Fibroblast of mammary gland (primary cell): ENCODE data around the gene HERC2.

Experiments used
- DNase-seq: peaks from one replicate; pipeline ENCODE4 v3.0.0-alpha.2; 2010; ENCODE audit warnings: low read depth
- H3K4me3 ChIP-seq: 2 replicates; pipeline ENCODE4 v1.5.1; 2011; ENCODE audit warnings: low read depth, mild to moderate bottlenecking, low read length, moderate library complexity; ENCODE audit not compliant: control insufficient read depth
- CTCF ChIP-seq: conservative IDR thresholded peaks from 2 replicates; pipeline ENCODE4 v1.5.1; 2011; ENCODE audit warnings: low read depth, low read length, inconsistent platforms; ENCODE audit not compliant: control insufficient read depth, insufficient read depth

HERC2 gene

DNA sequence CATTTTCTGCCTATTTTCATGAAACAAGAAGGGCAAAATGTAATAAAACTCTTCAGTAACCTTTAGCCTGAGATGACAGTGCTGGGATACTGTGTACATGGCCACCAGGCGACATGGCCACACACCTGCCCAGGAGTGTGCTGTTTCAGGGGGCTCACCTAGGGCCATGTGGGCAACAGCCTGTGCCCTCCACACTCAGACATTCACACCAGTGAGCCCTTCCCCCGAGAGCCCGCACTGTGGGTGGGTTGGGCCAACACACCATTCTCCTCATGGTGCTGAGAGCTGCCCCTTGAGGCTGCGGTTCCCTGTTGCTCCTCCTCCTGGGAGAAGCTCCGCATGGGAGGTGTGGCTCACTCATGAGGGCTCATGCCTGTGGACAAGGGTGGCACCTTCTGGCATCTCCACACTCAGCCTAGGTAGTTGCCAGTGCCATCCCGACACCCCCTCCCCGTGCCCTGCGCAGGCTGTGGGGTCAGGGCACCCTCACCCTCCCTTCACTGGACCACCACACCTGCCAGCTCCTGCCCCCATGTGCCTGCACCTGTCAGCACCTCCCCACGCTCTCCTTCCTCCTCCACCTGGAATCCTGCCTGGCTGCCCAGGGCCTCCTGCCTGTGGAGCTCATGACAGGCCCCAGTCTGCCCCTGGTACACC lies 242.5 kb downstream of the HERC2 start:
- no peak for TF ChIP-seq CTCF
- DNase-seq = no peak
- H3K4me3 ChIP-seq = no peak overlapping the region

DNA sequence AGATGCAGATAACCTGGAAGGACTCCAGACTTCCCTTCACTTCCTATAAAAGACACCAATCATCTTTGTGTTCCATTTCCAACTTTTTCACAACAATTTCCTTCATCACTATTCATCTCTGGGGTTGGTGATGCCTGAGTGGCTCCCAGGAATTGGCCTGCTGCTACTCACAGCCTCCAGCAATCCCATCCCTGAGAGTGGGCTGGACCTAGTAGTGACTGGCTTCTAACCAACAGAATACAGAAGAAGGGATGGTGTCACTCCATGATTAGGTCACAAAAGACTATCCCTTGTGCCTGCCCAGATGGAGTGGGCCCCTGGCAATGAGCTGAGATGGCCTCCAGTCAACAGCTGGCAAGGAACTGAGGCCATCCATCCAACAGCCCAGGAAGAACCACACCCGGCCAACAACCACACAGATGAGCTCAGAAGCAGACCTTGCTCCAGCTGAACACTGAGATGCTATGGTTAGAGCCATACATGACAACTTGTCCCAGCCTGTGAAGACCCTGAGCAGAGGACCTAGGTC lies 243.7 kb downstream of the HERC2 start:
- no peak for TF ChIP-seq CTCF
- no peak for DNase-seq
- H3K4me3 ChIP-seq = no peak overlapping the region

DNA sequence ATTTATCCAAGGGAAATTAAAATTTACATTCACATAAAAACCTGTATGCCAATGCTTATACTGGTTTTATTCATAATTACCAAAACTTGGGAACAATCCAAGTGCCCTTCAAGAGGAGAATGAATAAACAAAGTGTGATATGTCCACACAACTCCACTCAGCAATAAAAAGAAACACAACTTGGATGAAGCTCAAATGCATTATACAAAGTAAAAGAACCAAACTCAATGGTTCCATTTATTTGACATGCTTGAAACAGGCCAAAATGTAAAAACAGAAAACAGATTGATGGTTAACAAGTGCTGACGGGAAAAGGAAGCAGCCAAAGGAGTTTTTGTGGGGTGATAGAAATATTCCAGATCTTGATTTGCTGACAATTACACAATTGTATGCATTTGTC lies 246.4 kb downstream of the HERC2 start:
- DNase-seq = no peak
- TF ChIP-seq CTCF = no peak

DNA sequence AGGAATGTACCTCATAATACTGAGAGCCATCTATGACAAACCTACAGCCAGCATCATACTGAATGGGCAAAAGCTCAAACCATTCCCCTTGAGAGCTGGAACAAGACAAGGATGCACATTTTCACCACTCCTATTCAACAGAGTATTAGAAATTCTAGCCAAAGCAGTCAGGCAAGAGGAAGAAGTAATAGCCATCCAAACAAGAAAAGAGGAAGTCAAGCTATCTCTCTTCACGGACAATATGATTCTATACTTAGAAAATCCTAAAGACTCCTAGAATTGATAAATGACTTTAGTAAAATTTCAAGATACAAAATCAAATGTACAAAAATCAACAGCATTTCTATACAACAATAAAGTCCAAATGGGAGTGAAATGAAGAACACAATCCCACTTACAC lies 253.0 kb downstream of the HERC2 start:
- DNase-seq = no peak
- no peak overlapping the region for H3K4me3 ChIP-seq
- TF ChIP-seq CTCF = no peak

More for the DNA sequence above, 246.4 kb downstream of the HERC2 start:
- H3K4me3 ChIP-seq = no peak overlapping the region

GRCh38 chr15:28066231-28066630 lies 255.7 kb downstream of the HERC2 start:
- no peak for TF ChIP-seq CTCF
- DNase-seq = no peak

More at GRCh38 chr15:28066231-28066630, 255.7 kb downstream of the HERC2 start:
- no peak overlapping the region for H3K4me3 ChIP-seq
